ENCODE results near the gene PCK1. TPM values are rescaled to one million over a fixed set of nuclear protein-coding genes. Genes with fewer than 3 reads are reported as not detected.

Gene PCK1
- total and polyA plus RNA-seq, 2 donors from 2014 or later = 29.7 to 551 TPM

- Histone ChIP-seq H3K4me1 (ENCODE audit: control insufficient read depth in 2 of 3, insufficient read depth in 2 of 3, low read depth in 1 of 3, low read length in 3 of 3) (peaks cover 0 to 2% (median 0%) of the 10 kb centered on the region in 3 donors), H3K27me3 (ENCODE audit: control insufficient read depth, insufficient read depth, low read length) (no peaks in the 10 kb centered on the region), H3K36me3 (ENCODE audit: control insufficient read depth in 2 of 3, insufficient read depth in 3 of 3, low read length in 3 of 3) (no peaks in the 10 kb centered on the region), H3K9me3 (ENCODE audit: control insufficient read depth in 2 of 3, insufficient read depth in 1 of 3, low read length in 3 of 3) (no peaks in the 10 kb centered on the region), H3K4me3 (ENCODE audit: low read length in 3 of 3) (no peak overlapping the region), H3K27ac (ENCODE audit: low read depth in 2 of 2, low read length in 2 of 2) (no peak overlapping the region), H3K9ac (ENCODE audit: low read length in 3 of 3) (no peak overlapping the region)
- TF ChIP-seq, protein P1, sequence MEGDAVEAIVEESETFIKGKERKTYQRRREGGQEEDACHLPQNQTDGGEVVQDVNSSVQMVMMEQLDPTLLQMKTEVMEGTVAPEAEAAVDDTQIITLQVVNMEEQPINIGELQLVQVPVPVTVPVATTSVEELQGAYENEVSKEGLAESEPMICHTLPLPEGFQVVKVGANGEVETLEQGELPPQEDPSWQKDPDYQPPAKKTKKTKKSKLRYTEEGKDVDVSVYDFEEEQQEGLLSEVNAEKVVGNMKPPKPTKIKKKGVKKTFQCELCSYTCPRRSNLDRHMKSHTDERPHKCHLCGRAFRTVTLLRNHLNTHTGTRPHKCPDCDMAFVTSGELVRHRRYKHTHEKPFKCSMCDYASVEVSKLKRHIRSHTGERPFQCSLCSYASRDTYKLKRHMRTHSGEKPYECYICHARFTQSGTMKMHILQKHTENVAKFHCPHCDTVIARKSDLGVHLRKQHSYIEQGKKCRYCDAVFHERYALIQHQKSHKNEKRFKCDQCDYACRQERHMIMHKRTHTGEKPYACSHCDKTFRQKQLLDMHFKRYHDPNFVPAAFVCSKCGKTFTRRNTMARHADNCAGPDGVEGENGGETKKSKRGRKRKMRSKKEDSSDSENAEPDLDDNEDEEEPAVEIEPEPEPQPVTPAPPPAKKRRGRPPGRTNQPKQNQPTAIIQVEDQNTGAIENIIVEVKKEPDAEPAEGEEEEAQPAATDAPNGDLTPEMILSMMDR (IDR thresholded peaks at IDR 0.05; ENCODE audit: borderline replicate concordance, extremely low read depth, insufficient read depth) = no peak
- FAIRE-seq = no peak
- intact Hi-C loops (cut with DNase I) = no loop called here
- DNase-seq = peak in 1 of 5 donors; percentile 64
Measured at GRCh38 chr20:57525328-57526086, 35.4 kb upstream of the PCK1 start.

- TF ChIP-seq, protein P1 (IDR thresholded peaks at IDR 0.05; ENCODE audit: borderline replicate concordance, extremely low read depth, insufficient read depth) = no peak
- Histone ChIP-seq H3K4me3 (ENCODE audit: low read length in 3 of 3) (no peak overlapping the region), H3K27ac (ENCODE audit: low read depth in 2 of 2, low read length in 2 of 2) (no peak overlapping the region), H3K4me1 (ENCODE audit: control insufficient read depth in 2 of 3, insufficient read depth in 2 of 3, low read depth in 1 of 3, low read length in 3 of 3) (peaks cover 0 to 2% (median 0%) of the 10 kb centered on the region in 3 donors), H3K9me3 (ENCODE audit: control insufficient read depth in 2 of 3, insufficient read depth in 1 of 3, low read length in 3 of 3) (no peaks in the 10 kb centered on the region), H3K9ac (ENCODE audit: low read length in 3 of 3) (no peak overlapping the region), H3K27me3 (ENCODE audit: control insufficient read depth, insufficient read depth, low read length) (no peaks in the 10 kb centered on the region), H3K36me3 (ENCODE audit: control insufficient read depth in 2 of 3, insufficient read depth in 3 of 3, low read length in 3 of 3) (no peaks in the 10 kb centered on the region)
- DNase-seq (peak in 3 of 5 donors; percentile 33 to 86 (median 40)), FAIRE-seq (no peak)
- intact Hi-C loops (cut with DNase I) = no loop called here
Measured at GRCh38 chr20:57526087-57526884, 34.6 kb upstream of the PCK1 start.

GRCh38 chr20:57526885-57527460 lies 33.9 kb upstream of the PCK1 start:
- H3K9ac ChIP-seq (ENCODE audit: low read length in 3 of 3) = no peak overlapping the region
- no peak for FAIRE-seq
- DNase-seq = peak in 4 of 5 donors; percentile 56 to 73 (median 64)
- no peak overlapping the region for H3K4me3 ChIP-seq (ENCODE audit: low read length in 3 of 3)
- TF ChIP-seq, protein P1 (IDR thresholded peaks at IDR 0.05; ENCODE audit: borderline replicate concordance, extremely low read depth, insufficient read depth) = no peak
- intact Hi-C loops (cut with DNase I) = no loop called here
- H3K9me3 ChIP-seq (ENCODE audit: control insufficient read depth in 2 of 3, insufficient read depth in 1 of 3, low read length in 3 of 3) = no peaks in the 10 kb centered on the region
- no peaks in the 10 kb centered on the region for H3K27me3 ChIP-seq (ENCODE audit: control insufficient read depth, insufficient read depth, low read length)
- no peak overlapping the region for H3K27ac ChIP-seq (ENCODE audit: low read depth in 2 of 2, low read length in 2 of 2)
- H3K36me3 ChIP-seq (ENCODE audit: control insufficient read depth in 2 of 3, insufficient read depth in 3 of 3, low read length in 3 of 3) = no peaks in the 10 kb centered on the region
- H3K4me1 ChIP-seq (ENCODE audit: control insufficient read depth in 2 of 3, insufficient read depth in 2 of 3, low read depth in 1 of 3, low read length in 3 of 3) = peaks cover 0 to 2% (median 0%) of the 10 kb centered on the region in 3 donors

Data from kidney (tissue), 14 donors.